Breast epithelium (tissue), 3 donors: ENCODE results near the gene RNH1.

ENCODE experiments used
- POLR2A ChIP-seq: fragments of 450-650 bp; IDR thresholded peaks from one replicate; pipeline ENCODE4 v1.6.1; 2016; ENCODE audit warnings: antibody characterized with exemption, mild to moderate bottlenecking, moderate library complexity
- POLR2AphosphoS5 ChIP-seq, 3 donors: sonication (generic); formaldehyde crosslinking; IDR thresholded peaks; one replicate each; pipeline ENCODE4 v1.6.1; 2017; ENCODE audit warnings: antibody characterized with exemption in 3 of 3
- TF ChIP-seq, protein P1 (sequence below), 3 donors: fragments of 450-650 bp; IDR thresholded peaks; one replicate each; pipeline ENCODE4 v1.5.1; 2016 to 2017; ENCODE audit warnings: antibody characterized with exemption in 3 of 3, mild to moderate bottlenecking in 3 of 3, moderate library complexity in 3 of 3

DNA sequence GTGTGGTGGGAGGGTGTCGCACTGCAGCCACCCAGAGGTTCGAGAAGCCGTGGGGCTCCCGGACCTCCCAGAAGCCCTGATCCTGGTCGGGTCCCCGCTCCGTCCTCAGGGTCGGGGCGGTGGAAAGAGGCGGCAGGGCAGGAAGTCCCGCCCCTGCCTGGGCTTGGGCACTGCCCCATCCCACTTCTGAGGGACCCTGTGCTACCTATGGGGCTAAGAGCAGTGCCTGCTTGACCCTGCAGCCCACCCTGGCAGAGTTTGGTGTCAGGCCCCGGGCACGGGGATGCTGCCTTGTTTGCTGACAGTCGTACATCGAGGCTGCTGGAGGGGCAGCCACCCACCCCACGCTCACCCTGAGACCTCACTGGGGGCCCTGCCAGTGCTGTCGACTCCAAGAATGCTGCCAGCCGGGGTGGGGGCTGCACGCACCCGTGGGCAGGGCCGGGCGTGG is 19.4 kb downstream of the RNH1 start:
- TF ChIP-seq POLR2A (no peak), POLR2AphosphoS5 (IDR thresholded peaks at IDR 0.05) (no peak)
- TF ChIP-seq, protein P1, sequence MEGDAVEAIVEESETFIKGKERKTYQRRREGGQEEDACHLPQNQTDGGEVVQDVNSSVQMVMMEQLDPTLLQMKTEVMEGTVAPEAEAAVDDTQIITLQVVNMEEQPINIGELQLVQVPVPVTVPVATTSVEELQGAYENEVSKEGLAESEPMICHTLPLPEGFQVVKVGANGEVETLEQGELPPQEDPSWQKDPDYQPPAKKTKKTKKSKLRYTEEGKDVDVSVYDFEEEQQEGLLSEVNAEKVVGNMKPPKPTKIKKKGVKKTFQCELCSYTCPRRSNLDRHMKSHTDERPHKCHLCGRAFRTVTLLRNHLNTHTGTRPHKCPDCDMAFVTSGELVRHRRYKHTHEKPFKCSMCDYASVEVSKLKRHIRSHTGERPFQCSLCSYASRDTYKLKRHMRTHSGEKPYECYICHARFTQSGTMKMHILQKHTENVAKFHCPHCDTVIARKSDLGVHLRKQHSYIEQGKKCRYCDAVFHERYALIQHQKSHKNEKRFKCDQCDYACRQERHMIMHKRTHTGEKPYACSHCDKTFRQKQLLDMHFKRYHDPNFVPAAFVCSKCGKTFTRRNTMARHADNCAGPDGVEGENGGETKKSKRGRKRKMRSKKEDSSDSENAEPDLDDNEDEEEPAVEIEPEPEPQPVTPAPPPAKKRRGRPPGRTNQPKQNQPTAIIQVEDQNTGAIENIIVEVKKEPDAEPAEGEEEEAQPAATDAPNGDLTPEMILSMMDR (IDR thresholded peaks at IDR 0.05) = no peak
